RWPE1 (cell line): ENCODE measurements around the gene SAMD14.
A peak's percentile ranks its signal among the peaks of the same experiment; 100 is the strongest.

Experiments used
- CTCF ChIA-PET: fragments of 350-600 bp; sonication (Branson Sonifier 250); formaldehyde crosslinking; extraction: SDS; loops from one replicate; lab custom pipeline; 2021; lab: Yijun Ruan, JAX
- POLR2A ChIA-PET: fragments of 400-600 bp; formaldehyde crosslinking; extraction: SDS; loops from one replicate; lab custom pipeline; 2020; ENCODE audit warnings: antibody characterized with exemption; ENCODE audit not compliant: low non-redundant PET; lab: Yijun Ruan, JAX
- DNase-seq: peaks from one replicate; pipeline ENCODE4 v3.0.0; 2012; ENCODE audit warnings: low spot score
- H3K27ac ChIP-seq: fragments of 450-650 bp; 2 replicates; pipeline ENCODE4 v1.5.1; 2017
- CTCF ChIP-seq: fragments of 450-650 bp; conservative IDR thresholded peaks from 2 replicates; pipeline ENCODE4 v1.5.1; 2017; ENCODE audit warnings: low read depth, mild to moderate bottlenecking

The SAMD14 gene

DNA sequence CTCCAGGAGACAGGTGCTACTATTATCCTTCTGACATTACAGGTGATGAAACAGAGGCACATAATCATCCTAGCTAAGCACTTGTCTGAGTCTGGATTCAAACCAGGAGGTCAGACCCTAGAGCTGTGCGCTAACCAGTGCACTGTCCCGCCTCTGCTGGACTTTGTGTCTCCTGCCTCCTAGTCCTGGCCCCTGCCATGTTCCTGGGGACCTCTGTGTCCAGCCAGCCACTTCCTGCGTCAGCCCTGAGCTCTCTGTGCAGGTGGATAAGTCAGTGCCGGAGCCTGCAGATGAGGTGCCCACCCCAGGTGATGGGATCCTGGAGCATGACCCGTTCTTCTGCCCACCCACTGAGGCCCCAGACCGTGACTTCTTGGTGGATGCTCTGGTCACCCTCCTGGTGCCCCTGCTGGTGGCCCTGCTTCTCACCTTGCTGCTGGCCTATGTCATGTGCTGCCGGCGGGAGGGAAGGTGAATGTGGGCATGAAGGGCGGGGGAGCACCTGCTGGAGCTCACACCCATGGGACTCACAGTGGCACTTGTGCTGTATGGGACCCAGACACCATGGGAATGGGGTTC is 40.0 kb upstream of the SAMD14 start:
- POLR2A ChIA-PET: interaction anchor here (0.6 kb wide), 1 partner anchor 17 kb away, joined by 3 read pairs; no protein-coding TSS in a partner anchor
- peak overlapping the region; percentile 33 for H3K27ac ChIP-seq
- DNase-seq: no peak
- no peak for TF ChIP-seq CTCF
- CTCF ChIA-PET: interaction anchor here (0.6 to 2.0 kb wide), 25 partner anchors 8 to 327 kb away, joined by 3 to 35 read pairs (median 4); partner anchors contain the start of genes COL1A1 and TMEM92

DNA sequence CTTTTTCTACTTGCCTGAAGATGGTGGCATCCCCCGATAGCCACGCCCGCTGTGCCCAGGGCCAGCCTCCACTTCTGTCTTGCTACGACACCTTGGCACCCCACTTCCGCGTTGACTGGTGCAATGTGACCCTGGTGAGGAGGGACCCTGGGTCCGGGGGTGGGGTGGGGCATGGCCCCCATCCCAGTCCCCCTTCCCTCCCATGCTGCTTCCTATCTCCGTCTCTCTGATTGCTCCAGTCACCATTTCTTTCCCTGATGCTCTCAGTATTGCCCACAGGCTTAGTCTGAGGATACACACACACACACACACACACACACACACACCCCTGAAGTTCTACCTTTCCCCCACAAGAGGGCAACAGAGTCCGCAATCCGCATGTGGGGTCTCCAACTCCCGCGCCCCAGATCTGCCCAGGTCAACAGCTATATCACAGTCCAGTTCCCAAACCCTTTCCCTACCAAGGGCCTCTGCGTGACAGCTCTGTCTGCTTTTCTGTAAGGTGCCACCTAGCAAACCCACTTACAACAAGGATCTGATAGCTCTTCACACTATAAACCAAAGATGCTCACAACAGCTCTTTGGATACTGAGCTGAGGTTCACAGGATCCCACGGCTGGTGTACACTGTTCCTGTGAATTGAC is 39.3 kb upstream of the SAMD14 start:
- ChIA-PET CTCF (interaction anchor here (0.6 to 2.0 kb wide), 24 partner anchors 8 to 310 kb away, joined by 3 to 35 read pairs (median 4); partner anchors contain the start of genes COL1A1 and TMEM92), POLR2A (interaction anchor here (0.6 kb wide), 1 partner anchor 18 kb away, joined by 3 read pairs; no protein-coding TSS in a partner anchor)
- peak; percentile 95 for TF ChIP-seq CTCF
- DNase-seq: peak; percentile 57
- H3K27ac ChIP-seq: peak overlapping the region; percentile 33; the same call in 1 of the 2 replicates

DNA sequence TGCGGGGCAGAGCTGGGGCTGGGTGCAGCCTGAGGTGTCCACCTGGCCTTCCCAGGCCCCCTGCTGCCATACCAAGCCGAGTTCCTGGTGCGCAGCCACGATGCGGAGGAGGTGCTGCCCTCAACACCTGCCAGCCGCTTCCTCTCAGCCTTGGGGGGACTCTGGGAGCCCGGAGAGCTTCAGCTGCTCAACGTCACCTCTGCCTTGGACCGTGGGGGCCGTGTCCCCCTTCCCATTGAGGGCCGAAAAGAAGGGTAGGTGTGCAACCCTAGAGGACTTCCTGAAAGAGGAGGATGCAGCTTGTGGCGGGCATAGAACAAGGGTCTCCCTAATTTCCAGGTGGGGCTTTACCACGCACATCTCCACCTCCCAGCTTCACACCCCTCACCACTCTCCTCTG is 38.4 kb upstream of the SAMD14 start:
- H3K27ac ChIP-seq: no peak overlapping the region; the same call in 1 of the 2 replicates
- ChIA-PET CTCF (interaction anchor here (0.6 to 0.7 kb wide), 3 partner anchors 129 to 397 kb away, joined by 3 read pairs; no protein-coding TSS in a partner anchor), POLR2A (no interaction called here)
- no peak for DNase-seq
- TF ChIP-seq CTCF: no peak

GRCh38 chr17:50167371-50167770 is 37.4 kb upstream of the SAMD14 start:
- no peak for DNase-seq
- H3K27ac ChIP-seq: peak overlapping the region; percentile 8; the same call in 1 of the 2 replicates
- POLR2A ChIA-PET: no interaction called here
- CTCF ChIA-PET: no interaction called here
- TF ChIP-seq CTCF: no peak

GRCh38 chr17:50166518-50167181 is 36.7 kb upstream of the SAMD14 start:
- peak overlapping the region; percentile 56 for H3K27ac ChIP-seq
- ChIA-PET POLR2A (interaction anchor here (0.6 kb wide), 1 partner anchor 284 kb away, joined by 8 read pairs; no protein-coding TSS in a partner anchor), CTCF (interaction anchor here (0.9 kb wide), 1 partner anchor 131 kb away, joined by 4 read pairs; no protein-coding TSS in a partner anchor)
- TF ChIP-seq CTCF: no peak
- DNase-seq: no peak
